ENCODE data around the gene PLA2G15. TPM values are rescaled to one million over a fixed set of nuclear protein-coding genes. Genes with fewer than 3 reads are reported as not detected.

PLA2G15 gene
- total and polyA plus RNA-seq, 2 donors (not counting 1 experiment from before 2014, with no cell fraction given) = 22.2 to 28.7 TPM

DNA sequence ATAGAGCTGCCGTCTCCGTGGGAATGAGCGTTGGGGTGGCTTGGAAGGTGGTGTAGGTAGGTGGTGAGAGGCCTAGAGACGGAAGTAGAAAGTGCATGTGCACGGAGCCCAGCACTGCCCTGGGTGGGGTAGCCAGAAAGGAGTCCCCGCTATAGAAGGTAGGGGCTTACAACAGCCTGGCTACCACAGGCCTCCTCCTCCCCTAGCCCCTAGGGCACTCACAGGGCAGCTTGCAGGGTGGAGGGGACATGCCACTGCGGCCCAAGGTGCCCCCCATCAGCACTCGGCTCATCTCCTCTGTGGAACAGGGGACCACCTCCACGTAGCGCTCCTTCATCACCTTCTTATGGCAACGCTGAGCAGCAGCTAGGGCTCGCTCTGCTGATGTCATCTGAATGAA lies 14.2 kb upstream of the PLA2G15 start:
- no peak overlapping the region for H3K4me2 ChIP-seq (ENCODE audit: extremely low read depth, insufficient read depth, low read length)
- no peak for DNase-seq (ENCODE audit: low read depth in 2 of 2)
- H2AFZ ChIP-seq (ENCODE audit: low read length) = no peak overlapping the region
- TF ChIP-seq, protein P1, sequence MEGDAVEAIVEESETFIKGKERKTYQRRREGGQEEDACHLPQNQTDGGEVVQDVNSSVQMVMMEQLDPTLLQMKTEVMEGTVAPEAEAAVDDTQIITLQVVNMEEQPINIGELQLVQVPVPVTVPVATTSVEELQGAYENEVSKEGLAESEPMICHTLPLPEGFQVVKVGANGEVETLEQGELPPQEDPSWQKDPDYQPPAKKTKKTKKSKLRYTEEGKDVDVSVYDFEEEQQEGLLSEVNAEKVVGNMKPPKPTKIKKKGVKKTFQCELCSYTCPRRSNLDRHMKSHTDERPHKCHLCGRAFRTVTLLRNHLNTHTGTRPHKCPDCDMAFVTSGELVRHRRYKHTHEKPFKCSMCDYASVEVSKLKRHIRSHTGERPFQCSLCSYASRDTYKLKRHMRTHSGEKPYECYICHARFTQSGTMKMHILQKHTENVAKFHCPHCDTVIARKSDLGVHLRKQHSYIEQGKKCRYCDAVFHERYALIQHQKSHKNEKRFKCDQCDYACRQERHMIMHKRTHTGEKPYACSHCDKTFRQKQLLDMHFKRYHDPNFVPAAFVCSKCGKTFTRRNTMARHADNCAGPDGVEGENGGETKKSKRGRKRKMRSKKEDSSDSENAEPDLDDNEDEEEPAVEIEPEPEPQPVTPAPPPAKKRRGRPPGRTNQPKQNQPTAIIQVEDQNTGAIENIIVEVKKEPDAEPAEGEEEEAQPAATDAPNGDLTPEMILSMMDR (conservative IDR thresholded peaks at IDR 0.05 in 1 of 2, IDR thresholded peaks at IDR 0.05 in 1 of 2; ENCODE audit: low read depth in 1 of 2, low read length in 2 of 2) = no peak
- no peak for TF ChIP-seq EZH2 (IDR thresholded peaks at IDR 0.05; ENCODE audit: low read length, missing control alignments)
- no peaks in the 10 kb centered on the region for H4K20me1 ChIP-seq (ENCODE audit: control insufficient read depth, extremely low read depth, insufficient read depth, low read length)
- H3K4me1 ChIP-seq (ENCODE audit: control insufficient read depth, extremely low read depth, insufficient read depth, low read length) = peaks cover 3% of the 10 kb centered on the region
- H3K9me3 ChIP-seq (ENCODE audit: control insufficient read depth, insufficient read depth, low read depth, low read length) = no peaks in the 10 kb centered on the region
- H3K4me3 ChIP-seq (replicated peaks in 1 of 4; ENCODE audit: control extremely low read depth in 1 of 4, insufficient read depth in 1 of 4, low read depth in 3 of 4, low read length in 4 of 4) = no peak overlapping the region
- H3K27me3 ChIP-seq (ENCODE audit: control insufficient read depth, insufficient read depth, low read length) = no peaks in the 10 kb centered on the region
- H3K36me3 ChIP-seq (ENCODE audit: control insufficient read depth, insufficient read depth, low read length) = peaks cover 2% of the 10 kb centered on the region
- no peak overlapping the region for H3K9ac ChIP-seq (ENCODE audit: insufficient read depth, low read length)
- no peak overlapping the region for H3K27ac ChIP-seq (ENCODE audit: insufficient read depth, low read length)
- no peaks in the 10 kb centered on the region for H3K79me2 ChIP-seq (ENCODE audit: control insufficient read depth, insufficient read depth, low read length)

DNA sequence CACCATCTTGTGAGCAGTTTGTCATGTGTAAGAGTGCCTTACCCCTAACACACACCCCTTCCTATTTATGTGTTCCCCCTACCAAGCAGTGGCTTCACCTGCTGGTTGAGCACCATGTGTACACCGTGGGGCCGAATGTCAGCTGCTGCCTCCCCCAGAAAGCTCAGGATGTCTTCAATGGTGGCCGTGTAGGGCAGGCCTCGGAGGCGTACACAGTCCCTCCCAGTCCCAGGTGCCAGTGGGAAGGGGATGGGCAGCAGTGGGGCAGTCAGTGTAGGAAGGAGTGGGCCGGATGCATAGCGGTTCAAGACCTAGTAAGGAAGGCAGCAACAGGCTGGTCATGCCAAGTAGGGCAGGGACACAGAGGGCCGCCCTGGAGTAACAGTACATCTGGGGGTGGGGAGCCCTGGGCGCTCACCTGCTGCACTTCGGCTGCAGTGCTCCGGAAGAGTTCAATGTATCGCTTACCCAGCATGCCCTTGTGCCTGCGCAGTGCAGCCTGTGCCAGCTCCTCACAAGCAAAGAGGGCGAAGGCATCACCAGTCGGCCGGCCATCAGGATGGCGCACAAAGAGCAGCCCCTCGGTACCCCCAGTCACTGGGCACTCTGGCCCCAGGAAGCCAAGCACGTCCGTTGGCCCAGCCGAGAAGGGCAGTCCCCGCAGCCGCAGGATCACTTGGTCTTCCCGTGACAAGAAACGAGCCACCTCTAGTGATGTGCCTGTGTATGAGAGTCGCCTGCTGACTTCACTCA lies 13.6 kb upstream of the PLA2G15 start:
- Histone ChIP-seq H3K27ac (ENCODE audit: insufficient read depth, low read length) (no peak overlapping the region), H4K20me1 (ENCODE audit: control insufficient read depth, extremely low read depth, insufficient read depth, low read length) (no peaks in the 10 kb centered on the region), H3K9ac (ENCODE audit: insufficient read depth, low read length) (no peak overlapping the region), H3K4me1 (ENCODE audit: control insufficient read depth, extremely low read depth, insufficient read depth, low read length) (peaks cover 3% of the 10 kb centered on the region), H3K79me2 (ENCODE audit: control insufficient read depth, insufficient read depth, low read length) (no peaks in the 10 kb centered on the region), H3K27me3 (ENCODE audit: control insufficient read depth, insufficient read depth, low read length) (no peaks in the 10 kb centered on the region), H2AFZ (ENCODE audit: low read length) (no peak overlapping the region), H3K4me2 (ENCODE audit: extremely low read depth, insufficient read depth, low read length) (no peak overlapping the region), H3K36me3 (ENCODE audit: control insufficient read depth, insufficient read depth, low read length) (peaks cover 2% of the 10 kb centered on the region), H3K4me3 (replicated peaks in 1 of 4; ENCODE audit: control extremely low read depth in 1 of 4, insufficient read depth in 1 of 4, low read depth in 3 of 4, low read length in 4 of 4) (no peak overlapping the region), H3K9me3 (ENCODE audit: control insufficient read depth, insufficient read depth, low read depth, low read length) (no peaks in the 10 kb centered on the region)
- no peak for DNase-seq (ENCODE audit: low read depth in 2 of 2)
- TF ChIP-seq EZH2 (IDR thresholded peaks at IDR 0.05; ENCODE audit: low read length, missing control alignments) = no peak
- TF ChIP-seq, protein P1 (conservative IDR thresholded peaks at IDR 0.05 in 1 of 2, IDR thresholded peaks at IDR 0.05 in 1 of 2; ENCODE audit: low read depth in 1 of 2, low read length in 2 of 2) = no peak

DNA sequence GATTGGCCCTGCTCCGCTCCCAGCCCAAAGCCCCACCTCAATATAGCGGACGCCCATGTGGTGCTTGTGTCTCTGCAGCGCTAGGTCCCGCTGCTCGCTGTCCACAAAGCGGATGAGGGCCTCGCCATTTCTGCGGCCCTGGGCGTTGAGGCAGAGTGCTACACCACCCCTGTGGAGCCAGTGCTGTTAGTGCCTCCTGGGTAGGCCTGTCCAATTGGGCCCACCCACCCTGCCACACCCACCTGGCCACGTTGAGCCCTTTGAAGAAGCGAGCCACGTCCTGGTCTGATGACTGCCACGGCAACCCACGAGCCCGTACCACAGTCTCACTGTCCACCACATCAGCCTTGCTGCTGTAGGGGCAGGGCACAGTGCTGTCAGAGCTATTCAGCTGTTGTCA lies 12.8 kb upstream of the PLA2G15 start:
- Histone ChIP-seq H3K9ac (ENCODE audit: insufficient read depth, low read length) (no peak overlapping the region), H3K27me3 (ENCODE audit: control insufficient read depth, insufficient read depth, low read length) (no peaks in the 10 kb centered on the region), H3K4me3 (replicated peaks in 1 of 4; ENCODE audit: control extremely low read depth in 1 of 4, insufficient read depth in 1 of 4, low read depth in 3 of 4, low read length in 4 of 4) (no peak overlapping the region), H3K4me1 (ENCODE audit: control insufficient read depth, extremely low read depth, insufficient read depth, low read length) (peaks cover 6% of the 10 kb centered on the region), H3K4me2 (ENCODE audit: extremely low read depth, insufficient read depth, low read length) (no peak overlapping the region), H3K36me3 (ENCODE audit: control insufficient read depth, insufficient read depth, low read length) (peaks cover 2% of the 10 kb centered on the region), H4K20me1 (ENCODE audit: control insufficient read depth, extremely low read depth, insufficient read depth, low read length) (no peaks in the 10 kb centered on the region), H3K79me2 (ENCODE audit: control insufficient read depth, insufficient read depth, low read length) (no peaks in the 10 kb centered on the region), H3K27ac (ENCODE audit: insufficient read depth, low read length) (no peak overlapping the region), H2AFZ (ENCODE audit: low read length) (no peak overlapping the region), H3K9me3 (ENCODE audit: control insufficient read depth, insufficient read depth, low read depth, low read length) (no peaks in the 10 kb centered on the region)
- TF ChIP-seq, protein P1 (conservative IDR thresholded peaks at IDR 0.05 in 1 of 2, IDR thresholded peaks at IDR 0.05 in 1 of 2; ENCODE audit: low read depth in 1 of 2, low read length in 2 of 2) = no peak
- no peak for TF ChIP-seq EZH2 (IDR thresholded peaks at IDR 0.05; ENCODE audit: low read length, missing control alignments)
- no peak for DNase-seq (ENCODE audit: low read depth in 2 of 2)

Data from fibroblast of lung (primary cell).